Endometrial microvascular endothelial cells (primary cell): ENCODE results near the gene PLK5. TPM values are rescaled to one million over a fixed set of nuclear protein-coding genes. Genes with fewer than 3 reads are reported as not detected.
"Not testable (repeated sequence)": the region's sequence is repeated elsewhere in the genome, so short reads cannot be mapped to it uniquely, and the experiment has no call there.

Source experiments
- in situ Hi-C: cut with HindIII; loops from 2 replicates; pipeline ENCODE4 v1.10.0; 2017; ENCODE audit warnings: low sequenced_read_pairs, low pct_unique_long_range_greater_than_20kb; ENCODE audit errors: inconsistent ontology term
- total RNA-seq: library from RNA; depleted of rRNA; stranded (reverse); fragments of >200 nt; gene quantifications from one replicate; pipeline ENCODE4 v1.2.3, GENCODE V29; 2015; ENCODE audit errors: inconsistent ontology term

Gene PLK5
- total RNA-seq, 1 donor from 2014 or later, result not detected

GRCh38 chr19:1490311-1491113, 33.4 kb upstream of the PLK5 start, which contains the start of gene PCSK4:
PCSK4 (minus strand) TSS chr19:1490350; CDS start chr19:1490346, 4 bp downstream.
- in situ Hi-C loops, result no loop called here

DNA sequence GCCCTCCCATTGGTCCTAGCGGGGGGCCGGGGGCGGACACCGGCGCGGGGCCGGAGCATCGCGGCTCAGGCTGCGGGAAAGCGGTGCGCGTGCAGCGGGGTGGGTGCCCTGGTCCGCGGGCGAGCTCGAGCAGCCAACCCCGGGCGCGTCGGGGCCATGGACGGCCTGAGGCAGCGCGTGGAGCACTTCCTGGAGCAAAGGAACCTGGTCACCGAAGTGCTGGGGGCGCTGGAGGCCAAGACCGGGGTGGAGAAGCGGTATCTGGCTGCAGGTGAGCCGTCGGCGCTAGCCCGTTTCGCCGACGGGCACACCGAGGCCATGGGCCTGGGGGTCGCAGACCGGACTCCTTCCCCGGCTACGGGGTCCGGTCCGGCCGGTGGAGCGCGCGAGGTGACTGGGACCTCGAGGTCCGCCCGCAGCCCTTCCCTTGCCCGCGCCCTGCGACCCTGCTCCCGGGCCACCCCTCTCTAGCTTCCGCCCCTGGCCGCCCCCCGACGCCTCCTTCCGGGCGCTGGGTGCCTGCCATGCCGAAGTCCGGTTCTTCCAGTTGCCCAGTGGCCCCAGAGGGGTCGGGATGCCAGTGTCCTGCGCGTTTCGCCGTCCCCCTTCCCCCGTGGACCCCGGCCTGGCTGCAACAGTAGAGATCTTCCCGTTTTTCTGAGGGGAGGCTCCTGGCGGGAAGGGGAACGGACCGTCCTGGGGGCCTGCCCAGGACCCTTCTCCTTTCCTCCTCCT, 32.6 kb upstream of the PLK5 start, which contains the start of gene REEP6:
Gene REEP6, plus strand, starts transcription at position 68 of the 735 bp plus-strand sequence. Its CDS starts 89 bp downstream, at position 157.
- in situ Hi-C loops, result no loop called here

GRCh38 chr19:1491849-1492170, 32.1 kb upstream of the PLK5 start:
- in situ Hi-C loops, result no loop called here

- in situ Hi-C loops, result no loop called here
Measured at GRCh38 chr19:1492474-1493006, 31.3 kb upstream of the PLK5 start.

DNA sequence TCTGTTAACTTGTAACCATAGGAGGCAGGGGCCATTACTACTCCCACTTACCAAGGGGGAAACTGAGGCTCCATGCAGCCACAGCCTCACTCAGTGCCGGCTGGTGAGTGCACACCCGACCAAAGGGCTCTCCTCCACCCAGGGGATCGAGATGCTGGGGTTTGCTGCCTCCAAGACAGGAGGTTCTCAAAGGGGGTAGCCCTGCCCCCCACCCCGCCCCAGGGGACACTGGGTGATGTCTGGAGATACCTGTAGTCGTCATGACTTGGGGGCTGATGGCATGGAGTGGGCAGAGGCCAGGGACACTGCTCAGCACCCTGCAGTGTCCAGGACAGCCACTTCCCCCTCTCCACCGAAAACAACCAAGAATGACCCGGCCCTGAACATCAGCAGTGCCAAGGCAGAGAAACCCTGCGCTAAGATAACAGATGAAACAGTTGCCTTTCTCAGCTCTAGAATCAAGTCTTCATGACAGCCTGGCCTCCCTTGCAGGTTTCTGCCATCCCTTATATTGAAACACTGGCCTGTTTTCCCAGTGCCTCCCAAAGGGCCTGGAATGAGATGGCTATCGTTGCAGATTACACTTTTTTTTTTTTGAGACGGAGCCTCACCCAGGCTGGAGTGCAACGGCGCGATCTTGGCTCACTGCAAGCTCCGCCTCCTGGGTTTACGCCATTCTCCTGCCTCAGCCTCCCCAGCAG, 29.6 kb upstream of the PLK5 start:
- in situ Hi-C loops, result no loop called here

- in situ Hi-C loops, result no loop called here
Measured at GRCh38 chr19:1495051-1495798, 28.7 kb upstream of the PLK5 start.

- in situ Hi-C loops, result no loop called here
Measured at GRCh38 chr19:1495799-1496713, 27.8 kb upstream of the PLK5 start.

DNA sequence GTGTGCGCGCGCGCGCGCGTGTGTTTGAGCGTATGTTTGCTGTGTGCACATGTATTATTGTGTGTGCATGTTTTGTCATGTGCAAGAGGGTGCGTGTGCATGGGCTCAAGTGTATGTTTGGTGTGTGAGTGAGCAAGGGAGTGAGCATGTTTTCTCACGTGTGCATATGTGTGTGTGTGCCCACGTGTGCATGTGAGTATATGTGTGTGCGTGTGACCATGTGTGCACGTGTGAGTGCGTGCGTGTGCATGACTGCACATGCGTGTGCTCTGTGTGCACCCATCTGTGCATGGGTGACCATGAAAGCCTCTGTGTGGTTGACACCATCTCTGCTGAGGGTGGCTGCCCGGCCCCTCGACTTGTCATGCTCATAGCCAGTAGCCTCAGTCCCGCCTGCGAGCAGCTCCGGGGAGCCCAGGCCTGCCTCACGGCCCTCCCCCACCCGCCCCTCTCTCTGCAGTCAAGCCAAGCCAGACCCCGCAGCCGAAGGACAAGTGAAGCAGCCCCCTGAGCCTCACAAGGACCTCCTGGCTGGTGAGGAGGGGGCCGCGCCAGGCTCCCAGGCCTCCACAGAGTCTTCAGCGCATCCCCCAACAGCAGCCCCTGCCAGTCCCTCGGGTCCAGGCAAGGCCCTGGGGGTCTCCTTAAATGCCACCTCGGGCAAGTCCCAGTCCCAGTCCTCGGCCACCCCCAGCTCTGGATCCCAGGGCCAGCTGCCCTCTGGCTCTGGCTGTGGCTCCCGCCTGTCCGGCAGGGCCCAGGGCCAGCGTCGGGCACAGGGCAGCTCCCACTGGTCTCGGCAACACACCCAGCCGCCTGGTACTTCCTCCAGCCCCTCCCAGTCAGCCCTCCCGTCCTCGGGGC, 26.9 kb upstream of the PLK5 start:
- in situ Hi-C loops, result no loop called here

GRCh38 chr19:1497578-1498235, 26.2 kb upstream of the PLK5 start:
- in situ Hi-C loops, result no loop called here

- in situ Hi-C loops, result not testable (repeated sequence)
Measured at GRCh38 chr19:1499231-1499630, 24.6 kb upstream of the PLK5 start.

GRCh38 chr19:1501200-1501595, 22.7 kb upstream of the PLK5 start:
- in situ Hi-C loops, result no loop called here

- in situ Hi-C loops, result no loop called here
Measured at GRCh38 chr19:1502433-1503088, 21.3 kb upstream of the PLK5 start.

- in situ Hi-C loops, result no loop called here
Measured at GRCh38 chr19:1503089-1503924, 20.6 kb upstream of the PLK5 start.

- in situ Hi-C loops, result no loop called here
Measured at GRCh38 chr19:1503925-1504773, 19.7 kb upstream of the PLK5 start.
